HEK293T (cell line): ENCODE results near the gene ADAM10.

Source experiments
- CTBP1 ChIP-seq: fragments of 450-650 bp; IDR thresholded peaks from 2 replicates; pipeline ENCODE4 v1.6.1; 2016; ENCODE audit warnings: borderline replicate concordance
- FOXA1 ChIP-seq: fragments of 450-650 bp; IDR thresholded peaks from 2 replicates; pipeline ENCODE4 v1.6.1; 2016; ENCODE audit warnings: mild to moderate bottlenecking
- FOXM1 ChIP-seq: fragments of 450-650 bp; IDR thresholded peaks from 2 replicates; pipeline ENCODE4 v1.6.1; 2017; ENCODE audit warnings: mild to moderate bottlenecking, borderline replicate concordance
- HDGF ChIP-seq: fragments of 450-650 bp; IDR thresholded peaks from 2 replicates; pipeline ENCODE4 v1.6.1; 2017; ENCODE audit warnings: antibody characterized with exemption, borderline replicate concordance
- LEF1 ChIP-seq: fragments of 450-650 bp; IDR thresholded peaks from 2 replicates; pipeline ENCODE4 v1.6.1; 2017; ENCODE audit warnings: mild to moderate bottlenecking, borderline replicate concordance
- NFRKB ChIP-seq: fragments of 450-650 bp; IDR thresholded peaks from 2 replicates; pipeline ENCODE4 v1.6.1; 2016; ENCODE audit warnings: mild to moderate bottlenecking, moderate library complexity
- SP1 ChIP-seq: fragments of 450-650 bp; IDR thresholded peaks from 2 replicates; pipeline ENCODE4 v1.6.1; 2017

- TF ChIP-seq NFRKB, result no peak
- no peak for TF ChIP-seq SP1
- no peak for TF ChIP-seq FOXM1
- TF ChIP-seq FOXA1, result no peak
- no peak for TF ChIP-seq CTBP1
- no peak for TF ChIP-seq LEF1
- TF ChIP-seq HDGF, result no peak
Observed at GRCh38 chr15:58588096-58588495, 161.4 kb downstream of the ADAM10 start.
